Measurements from ENCODE around the gene POLR3F.

Gene POLR3F

DNA sequence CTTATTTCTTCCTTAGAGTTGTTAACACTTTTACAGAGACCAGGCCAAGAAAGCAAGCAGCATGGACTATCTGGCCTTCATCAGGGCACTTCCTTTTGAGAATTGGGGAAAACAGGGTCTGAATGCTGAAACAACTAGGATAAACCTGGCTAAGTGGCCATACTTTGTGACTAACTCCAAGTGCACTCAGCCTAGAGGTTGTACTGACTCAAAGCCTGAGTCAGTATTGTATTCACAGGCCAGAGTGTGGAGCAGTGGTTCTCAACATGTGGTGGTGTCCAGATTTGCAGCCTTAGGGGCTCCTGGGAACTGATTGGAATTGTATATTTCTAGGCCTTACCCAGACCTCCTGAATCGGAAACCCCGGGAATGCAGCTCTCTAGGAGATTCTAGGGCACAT lies 60.6 kb downstream of the POLR3F start:
- H3K9me3 ChIP-seq (ENCODE audit: control insufficient read depth, insufficient read depth, low read length) = no peaks in the 10 kb centered on the region
- no peak overlapping the region for H3K9ac ChIP-seq (ENCODE audit: low read depth, low read length)
- H3K27ac ChIP-seq (ENCODE audit: low read depth, low read length) = no peak overlapping the region
- peaks cover 92% of the 10 kb centered on the region for H3K36me3 ChIP-seq (ENCODE audit: control insufficient read depth, insufficient read depth, low read length)
- no peaks in the 10 kb centered on the region for H3K4me1 ChIP-seq (ENCODE audit: control insufficient read depth, insufficient read depth, low read length)
- no peaks in the 10 kb centered on the region for H3K27me3 ChIP-seq (ENCODE audit: control insufficient read depth, insufficient read depth, low read length)
- no peak overlapping the region for H3K4me3 ChIP-seq (ENCODE audit: low read depth, low read length)

DNA sequence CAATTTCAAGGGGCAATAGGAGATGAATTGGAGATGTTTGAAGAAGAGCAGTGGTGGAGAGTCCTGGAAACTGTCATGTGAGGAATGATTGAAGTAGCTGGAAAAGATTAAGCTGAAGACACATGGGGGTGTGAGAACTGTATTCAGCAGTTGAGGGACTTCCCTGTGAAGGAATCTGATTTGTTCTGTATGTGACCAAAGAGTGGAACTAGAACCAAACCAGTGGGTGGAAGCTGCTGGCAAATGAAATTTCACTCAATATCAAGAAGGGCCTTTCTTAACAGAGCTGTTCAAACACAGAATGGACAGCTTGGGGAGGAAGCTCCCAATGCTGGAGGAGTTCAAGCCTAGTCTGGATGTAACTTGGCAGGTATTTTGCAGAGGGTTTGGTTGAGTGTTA lies 61.9 kb downstream of the POLR3F start:
- Histone ChIP-seq H3K9ac (ENCODE audit: low read depth, low read length) (no peak overlapping the region), H3K9me3 (ENCODE audit: control insufficient read depth, insufficient read depth, low read length) (no peaks in the 10 kb centered on the region), H3K4me3 (ENCODE audit: low read depth, low read length) (no peak overlapping the region), H3K27me3 (ENCODE audit: control insufficient read depth, insufficient read depth, low read length) (no peaks in the 10 kb centered on the region), H3K36me3 (ENCODE audit: control insufficient read depth, insufficient read depth, low read length) (peaks cover 99% of the 10 kb centered on the region), H3K4me1 (ENCODE audit: control insufficient read depth, insufficient read depth, low read length) (no peaks in the 10 kb centered on the region), H3K27ac (ENCODE audit: low read depth, low read length) (no peak overlapping the region)

DNA sequence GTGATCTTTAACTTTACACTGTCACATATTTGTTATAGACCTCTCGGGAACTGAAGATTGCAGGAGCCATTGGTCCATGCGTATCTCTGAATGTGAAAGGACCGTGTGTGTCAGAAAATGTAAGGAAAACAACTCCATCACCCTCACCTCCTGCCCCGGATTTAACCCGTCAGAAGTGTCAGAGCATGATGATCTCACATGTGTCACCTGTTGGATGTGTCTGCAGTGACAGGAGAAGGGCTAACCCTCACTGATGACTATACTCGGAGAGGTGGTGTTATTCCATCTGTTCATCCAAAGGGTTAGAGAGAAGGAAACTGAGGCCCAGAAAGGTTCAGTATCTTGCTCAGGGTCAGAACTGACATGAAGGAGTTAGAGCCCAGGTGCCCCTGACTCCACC lies 65.4 kb downstream of the POLR3F start:
- H3K9me3 ChIP-seq (ENCODE audit: control insufficient read depth, insufficient read depth, low read length) = no peaks in the 10 kb centered on the region
- H3K36me3 ChIP-seq (ENCODE audit: control insufficient read depth, insufficient read depth, low read length) = peaks cover 88% of the 10 kb centered on the region
- no peak overlapping the region for H3K9ac ChIP-seq (ENCODE audit: low read depth, low read length)

DNA sequence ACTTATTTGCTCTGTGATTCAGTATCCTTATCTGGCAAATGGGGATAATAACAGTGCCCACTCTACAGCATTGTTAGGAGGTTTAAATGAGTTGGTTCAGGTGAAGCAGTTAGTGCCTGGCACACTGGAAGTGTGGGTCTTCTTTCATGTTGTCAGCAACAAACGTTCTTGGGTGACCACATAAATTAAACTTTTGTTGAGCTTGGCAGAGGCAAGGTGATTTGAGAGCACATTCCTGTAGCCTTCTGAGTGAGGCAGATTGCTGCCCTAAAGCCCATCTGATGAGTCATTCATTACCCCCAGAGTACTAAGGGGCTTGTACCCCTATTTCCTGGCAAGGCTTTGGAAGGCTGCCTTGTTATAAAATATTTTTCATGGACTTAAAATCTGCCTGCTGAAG lies 66.3 kb downstream of the POLR3F start:
- H3K36me3 ChIP-seq (ENCODE audit: control insufficient read depth, insufficient read depth, low read length) = peaks cover 84% of the 10 kb centered on the region

More for the DNA sequence above, 65.4 kb downstream of the POLR3F start:
- Histone ChIP-seq H3K27ac (ENCODE audit: low read depth, low read length) (no peak overlapping the region), H3K4me3 (ENCODE audit: low read depth, low read length) (no peak overlapping the region), H3K4me1 (ENCODE audit: control insufficient read depth, insufficient read depth, low read length) (no peaks in the 10 kb centered on the region), H3K27me3 (ENCODE audit: control insufficient read depth, insufficient read depth, low read length) (no peaks in the 10 kb centered on the region)

DNA sequence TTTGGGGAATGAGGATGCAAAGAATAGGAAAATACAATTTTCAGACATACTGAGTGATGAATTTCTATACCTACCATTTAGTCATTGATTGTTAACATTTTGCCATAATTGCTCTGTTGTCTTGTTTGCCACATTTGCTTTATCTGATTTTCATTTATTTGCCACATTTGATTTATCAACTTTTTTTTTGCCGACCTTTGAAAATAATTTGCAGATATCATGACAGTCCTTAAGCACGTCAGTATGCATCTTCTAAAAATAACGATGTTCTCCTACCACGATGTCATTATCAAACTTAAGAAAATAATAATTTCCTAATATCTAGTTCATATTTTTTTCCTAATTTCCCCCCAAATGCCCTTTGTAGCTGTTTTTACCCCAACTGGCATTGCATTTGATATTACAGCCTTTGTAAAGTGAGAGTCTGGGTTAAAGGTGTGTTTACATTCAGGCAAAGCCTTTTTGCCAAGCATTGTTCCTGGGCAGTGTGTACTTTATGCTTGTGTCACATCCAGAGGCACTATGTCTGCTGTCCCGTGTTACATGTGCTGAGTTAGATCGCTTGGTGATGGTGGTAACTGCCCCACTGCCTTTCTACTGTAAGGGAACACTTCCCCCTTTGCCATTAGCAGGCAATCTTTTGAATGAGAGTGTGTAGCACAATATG lies 66.9 kb downstream of the POLR3F start:
- no peaks in the 10 kb centered on the region for H3K9me3 ChIP-seq (ENCODE audit: control insufficient read depth, insufficient read depth, low read length)
- H3K27ac ChIP-seq (ENCODE audit: low read depth, low read length) = no peak overlapping the region
- H3K4me3 ChIP-seq (ENCODE audit: low read depth, low read length) = no peak overlapping the region
- H3K9ac ChIP-seq (ENCODE audit: low read depth, low read length) = no peak overlapping the region
- no peaks in the 10 kb centered on the region for H3K27me3 ChIP-seq (ENCODE audit: control insufficient read depth, insufficient read depth, low read length)
- peaks cover 81% of the 10 kb centered on the region for H3K36me3 ChIP-seq (ENCODE audit: control insufficient read depth, insufficient read depth, low read length)
- H3K4me1 ChIP-seq (ENCODE audit: control insufficient read depth, insufficient read depth, low read length) = no peaks in the 10 kb centered on the region

More for the DNA sequence above, 66.3 kb downstream of the POLR3F start:
- Histone ChIP-seq H3K4me1 (ENCODE audit: control insufficient read depth, insufficient read depth, low read length) (no peaks in the 10 kb centered on the region), H3K9me3 (ENCODE audit: control insufficient read depth, insufficient read depth, low read length) (no peaks in the 10 kb centered on the region), H3K9ac (ENCODE audit: low read depth, low read length) (no peak overlapping the region), H3K27me3 (ENCODE audit: control insufficient read depth, insufficient read depth, low read length) (no peaks in the 10 kb centered on the region), H3K27ac (ENCODE audit: low read depth, low read length) (no peak overlapping the region), H3K4me3 (ENCODE audit: low read depth, low read length) (no peak overlapping the region)
